H9 (cell line): Measurements from ENCODE around the gene SLC25A53. TPM values are rescaled to one million over a fixed set of nuclear protein-coding genes. Genes with fewer than 3 reads are reported as not detected.

Experiments used
- DNase-seq: peaks from one replicate; pipeline ENCODE4 v3.0.0-alpha.2; 2017
- H2AFZ ChIP-seq: one replicate; pipeline ENCODE4 v1.6.1; 2013; ENCODE audit warnings: mild to moderate bottlenecking, low read length, control low read depth, moderate library complexity
- H2AK5ac ChIP-seq: 2 replicates; pipeline ENCODE4 v1.6.1; 2013; ENCODE audit warnings: low read length, control low read depth, mixed read lengths; ENCODE audit not compliant: insufficient read length
- H2BK120ac ChIP-seq: one replicate; pipeline ENCODE4 v1.6.1; 2013; ENCODE audit warnings: low read depth, mild to moderate bottlenecking, low read length, control low read depth, inconsistent platforms; ENCODE audit not compliant: poor library complexity, severe bottlenecking
- H2BK12ac ChIP-seq: 2 replicates; pipeline ENCODE4 v1.6.1; 2013; ENCODE audit warnings: low read length, control low read depth, mixed read lengths, low read depth; ENCODE audit not compliant: insufficient read length
- H2BK15ac ChIP-seq: 2 replicates; pipeline ENCODE4 v1.6.1; 2013; ENCODE audit warnings: low read depth, low read length, control low read depth
- H2BK20ac ChIP-seq: one replicate; pipeline ENCODE4 v1.6.1; 2013; ENCODE audit warnings: low read depth, mild to moderate bottlenecking, low read length, control low read depth, inconsistent platforms; ENCODE audit not compliant: poor library complexity, severe bottlenecking
- H2BK5ac ChIP-seq: 2 replicates; pipeline ENCODE4 v1.6.1; 2013; ENCODE audit warnings: low read length, control low read depth, mixed read lengths; ENCODE audit not compliant: insufficient read length
- H3K14ac ChIP-seq: 2 replicates; pipeline ENCODE4 v1.6.1; 2013; ENCODE audit warnings: low read length, control low read depth; ENCODE audit not compliant: insufficient read depth
- H3K18ac ChIP-seq: 2 replicates; pipeline ENCODE4 v1.6.1; 2013; ENCODE audit warnings: low read depth, mild to moderate bottlenecking, mixed read lengths, low read length, control low read depth; ENCODE audit not compliant: insufficient read length
- H3K23ac ChIP-seq: 2 replicates; pipeline ENCODE4 v1.6.1; 2013; ENCODE audit warnings: low read length, control low read depth, mixed read lengths, low read depth; ENCODE audit not compliant: insufficient read length
- H3K23me2 ChIP-seq: 2 replicates; pipeline ENCODE4 v1.6.1; 2013; ENCODE audit warnings: low read depth, mild to moderate bottlenecking, mixed read lengths, low read length, control low read depth; ENCODE audit not compliant: insufficient read length, poor library complexity, severe bottlenecking
- H3K27ac ChIP-seq: 2 replicates; pipeline ENCODE4 v1.5.1; 2013; ENCODE audit warnings: low read length, control low read depth, mixed read lengths, low read depth; ENCODE audit not compliant: insufficient read length
- H3K27me3 ChIP-seq: 2 replicates; pipeline ENCODE4 v1.6.1; 2013; ENCODE audit warnings: low read length, control low read depth, inconsistent platforms; ENCODE audit not compliant: insufficient read depth
- H3K4ac ChIP-seq: 2 replicates; pipeline ENCODE4 v1.6.1; 2013; ENCODE audit warnings: low read depth, mild to moderate bottlenecking, control low read depth, inconsistent platforms, low read length, moderate library complexity
- H3K4me1 ChIP-seq: 2 replicates; pipeline ENCODE4 v1.6.1; 2013; ENCODE audit warnings: low read length, control low read depth, inconsistent platforms; ENCODE audit not compliant: insufficient read depth
- H3K4me2 ChIP-seq: 2 replicates; pipeline ENCODE4 v1.6.1; 2013; ENCODE audit warnings: low read length, control low read depth, mixed read lengths; ENCODE audit not compliant: insufficient read length, insufficient read depth
- H3K56ac ChIP-seq: 2 replicates; pipeline ENCODE4 v1.6.1; 2013; ENCODE audit warnings: low read depth, mild to moderate bottlenecking, mixed read lengths, low read length, control low read depth; ENCODE audit not compliant: insufficient read length
- H3K79me1 ChIP-seq: 2 replicates; pipeline ENCODE4 v1.6.1; 2013; ENCODE audit warnings: low read depth, mild to moderate bottlenecking, moderate library complexity, low read length, control low read depth, inconsistent platforms; ENCODE audit not compliant: insufficient read depth, poor library complexity, severe bottlenecking
- H3K79me2 ChIP-seq: 2 replicates; pipeline ENCODE4 v1.6.1; 2013; ENCODE audit warnings: low read length, control low read depth, inconsistent platforms; ENCODE audit not compliant: insufficient read depth
- H3K9ac ChIP-seq: 2 replicates; pipeline ENCODE4 v1.6.1; 2013; ENCODE audit warnings: low read length, control low read depth, mixed read lengths; ENCODE audit not compliant: insufficient read length; ENCODE audit errors: extremely low read depth
- H3K9me3 ChIP-seq: one replicate; pipeline ENCODE4 v1.6.1; 2013; ENCODE audit warnings: low read depth, low read length, inconsistent platforms; ENCODE audit not compliant: control insufficient read depth
- H3T11ph ChIP-seq: one replicate; pipeline ENCODE4 v1.6.1; 2013; ENCODE audit warnings: mild to moderate bottlenecking, low read length, control low read depth, inconsistent platforms
- H4K20me1 ChIP-seq: one replicate; pipeline ENCODE4 v1.6.1; 2013; ENCODE audit not compliant: control insufficient read depth, insufficient read length, insufficient read depth
- H4K5ac ChIP-seq: 2 replicates; pipeline ENCODE4 v1.6.1; 2013; ENCODE audit warnings: low read depth, mild to moderate bottlenecking, mixed read lengths, low read length, control low read depth; ENCODE audit not compliant: insufficient read length
- H4K8ac ChIP-seq: replicated peaks from 2 replicates; pipeline ENCODE4 v1.6.1; 2013; ENCODE audit warnings: low read length, control low read depth, mixed read lengths, low read depth; ENCODE audit not compliant: insufficient read length
- H4K91ac ChIP-seq: 2 replicates; pipeline ENCODE4 v1.6.1; 2013; ENCODE audit warnings: low read depth, mild to moderate bottlenecking, moderate library complexity, mixed read lengths, low read length, control low read depth; ENCODE audit not compliant: insufficient read length
- H3K27ac Mint-ChIP-seq, 3 experiments: 2 replicates in 2 of 3; 3 replicates in 1 of 3; pipeline ENCODE4 v1.8.0; 2020 to 2021; ENCODE audit warnings: mixed read lengths in 3 of 3, mild to moderate bottlenecking in 1 of 3, moderate library complexity in 1 of 3
- H3K27me3 Mint-ChIP-seq: 2 replicates; pipeline ENCODE4 v1.8.0; 2021; ENCODE audit warnings: low read depth, mild to moderate bottlenecking, moderate library complexity, mixed read lengths
- H3K36me3 Mint-ChIP-seq, 3 experiments: 2 replicates in 2 of 3; 3 replicates in 1 of 3; pipeline ENCODE4 v1.8.0; 2020 to 2021; ENCODE audit warnings: low read depth in 3 of 3, mixed read lengths in 3 of 3; ENCODE audit not compliant: insufficient read depth in 1 of 3
- H3K4me1 Mint-ChIP-seq, 2 experiments: 2 replicates each; pipeline ENCODE4 v1.8.0; 2020; ENCODE audit warnings: mixed read lengths in 2 of 2
- H3K4me3 Mint-ChIP-seq, 2 experiments: 2 replicates in 1 of 2; 3 replicates in 1 of 2; pipeline ENCODE4 v1.8.0; 2020 to 2021; ENCODE audit warnings: mild to moderate bottlenecking in 2 of 2, mixed read lengths in 2 of 2, moderate library complexity in 1 of 2
- H3K9me3 Mint-ChIP-seq, 2 experiments: 2 replicates in 1 of 2; 3 replicates in 1 of 2; pipeline ENCODE4 v1.8.0; 2020; ENCODE audit warnings: mild to moderate bottlenecking in 2 of 2, mixed read lengths in 2 of 2, moderate library complexity in 1 of 2
- CTCF ChIP-seq: fragments of 200-600 bp; sonication (generic); conservative IDR thresholded peaks from 3 replicates; pipeline ENCODE4 v1.8.0; 2021; ENCODE audit warnings: antibody characterized with exemption, mild to moderate bottlenecking
- WGBS: extraction: QIAGEN DNeasy Blood & Tissue Kit; methylation state at CpG from one replicate; pipeline ENCODE4 v1.1.7; 2013; ENCODE audit warnings: missing lambda C conversion rate, low lambda C conversion rate, mixed read lengths; ENCODE audit not compliant: insufficient read length; ENCODE audit errors: extremely low coverage; 5-methylcytosine and 5-hydroxymethylcytosine counted together
- total RNA-seq: library from RNA; stranded (reverse); gene quantifications from 2 replicates; pipeline ENCODE4 v1.2.1, GENCODE V29; 2021

SLC25A53 gene
- total RNA-seq, 1 experiment from 2014 or later = 1.6 TPM

- no peaks in the 10 kb centered on the region for H3K4me1 ChIP-seq
- H2BK120ac ChIP-seq = no peak overlapping the region
- no peak overlapping the region for H4K91ac ChIP-seq
- no peak overlapping the region for H2BK20ac ChIP-seq
- no peak overlapping the region for H4K8ac ChIP-seq
- H3K56ac ChIP-seq = no peak overlapping the region
- no peak overlapping the region for H3K27ac Mint-ChIP-seq
- no peak overlapping the region for H3K9ac ChIP-seq
- no peaks in the 10 kb centered on the region for H3K4me1 Mint-ChIP-seq
- H2BK12ac ChIP-seq = no peak overlapping the region
- no peak overlapping the region for H2BK5ac ChIP-seq
- no peak overlapping the region for H3K14ac ChIP-seq
- H3K9me3 Mint-ChIP-seq = peaks cover 0 to 24% of the 10 kb centered on the region in 2 experiments; a peak in 2 of 5 replicates
- no peak for TF ChIP-seq CTCF
- no peaks in the 10 kb centered on the region for H3K79me1 ChIP-seq
- H3K23me2 ChIP-seq = no peaks in the 10 kb centered on the region
- H3K27me3 Mint-ChIP-seq = no peaks in the 10 kb centered on the region
- H3K36me3 Mint-ChIP-seq = peaks cover 6 to 30% (median 22%) of the 10 kb centered on the region in 3 experiments; a peak in 6 of 7 replicates
- H3K23ac ChIP-seq = no peak overlapping the region
- no peak for DNase-seq
- H3K27ac ChIP-seq = no peak overlapping the region
- H3K18ac ChIP-seq = no peak overlapping the region
- no peak overlapping the region for H4K5ac ChIP-seq
- no peaks in the 10 kb centered on the region for H3K79me2 ChIP-seq
- no peak overlapping the region for H3K4me2 ChIP-seq
- H2AFZ ChIP-seq = no peak overlapping the region
- H3K9me3 ChIP-seq = no peaks in the 10 kb centered on the region
- no peak overlapping the region for H3K4me3 Mint-ChIP-seq
- H3K27me3 ChIP-seq = no peaks in the 10 kb centered on the region
- WGBS = no CpG with 5 or more reads among the region's 2 CpGs
- no peak overlapping the region for H3K4ac ChIP-seq
- H3T11ph ChIP-seq = no peak overlapping the region
- H2AK5ac ChIP-seq = no peak overlapping the region
- no peak overlapping the region for H2BK15ac ChIP-seq
- H4K20me1 ChIP-seq = no peaks in the 10 kb centered on the region
Observed at GRCh38 chrX:104193485-104193884, 36.7 kb upstream of the SLC25A53 start.
